OCI-M2 (cell line): ENCODE measurements around the gene COPZ2.
A peak's percentile ranks its signal among the peaks of the same experiment; 100 is the strongest.
"Not testable (repeated sequence)": the region's sequence is repeated elsewhere in the genome, so short reads cannot be mapped to it uniquely, and the experiment has no call there.

Source experiments
- DNase-seq: peaks from one replicate; lab custom pipeline; 2025; ENCODE audit not compliant: unreplicated experiment; lab: John Stamatoyannopoulos, UW

The COPZ2 gene

DNA sequence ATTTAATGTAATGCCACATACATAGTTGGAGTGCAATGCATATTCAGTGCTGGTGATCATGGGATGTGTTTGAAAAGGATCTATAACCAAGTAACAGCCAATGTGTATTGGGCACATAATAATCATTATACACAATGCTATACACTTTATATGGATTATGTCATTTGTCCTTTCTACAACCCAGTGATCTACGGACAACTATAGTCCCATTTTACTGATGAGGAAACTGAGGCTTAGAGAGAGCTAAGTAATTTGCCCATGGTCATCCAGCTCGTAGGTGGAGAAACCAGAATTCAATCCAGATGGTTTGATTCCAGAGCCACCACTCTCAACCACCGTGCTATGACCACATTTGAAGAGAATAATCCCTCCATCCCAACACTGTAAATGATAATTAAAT is 27.4 kb downstream of the COPZ2 start:
- no peak for DNase-seq

- DNase-seq, result no peak
Measured at GRCh38 chr17:48006936-48007709, 30.5 kb downstream of the COPZ2 start.

DNA sequence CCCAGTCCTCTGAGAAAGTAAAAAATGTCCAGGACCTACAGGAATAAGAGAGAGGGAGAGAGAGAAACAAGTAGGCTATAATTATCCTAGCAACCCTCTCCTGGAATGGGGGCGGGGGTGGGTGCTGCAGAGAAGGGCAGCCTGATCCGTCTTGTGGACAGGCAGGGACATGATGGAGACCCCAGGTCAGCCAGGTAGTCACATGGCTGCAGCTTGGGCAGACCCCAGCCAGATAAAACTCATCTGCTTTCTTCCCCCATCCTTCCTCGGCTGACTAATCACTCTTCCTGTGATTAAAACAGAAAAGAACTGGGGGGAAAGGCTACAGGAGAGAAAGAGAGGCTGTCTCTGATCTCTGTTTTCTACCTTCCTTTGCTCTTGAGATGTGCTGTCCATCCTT is 32.6 kb downstream of the COPZ2 start:
- no peak for DNase-seq

DNA sequence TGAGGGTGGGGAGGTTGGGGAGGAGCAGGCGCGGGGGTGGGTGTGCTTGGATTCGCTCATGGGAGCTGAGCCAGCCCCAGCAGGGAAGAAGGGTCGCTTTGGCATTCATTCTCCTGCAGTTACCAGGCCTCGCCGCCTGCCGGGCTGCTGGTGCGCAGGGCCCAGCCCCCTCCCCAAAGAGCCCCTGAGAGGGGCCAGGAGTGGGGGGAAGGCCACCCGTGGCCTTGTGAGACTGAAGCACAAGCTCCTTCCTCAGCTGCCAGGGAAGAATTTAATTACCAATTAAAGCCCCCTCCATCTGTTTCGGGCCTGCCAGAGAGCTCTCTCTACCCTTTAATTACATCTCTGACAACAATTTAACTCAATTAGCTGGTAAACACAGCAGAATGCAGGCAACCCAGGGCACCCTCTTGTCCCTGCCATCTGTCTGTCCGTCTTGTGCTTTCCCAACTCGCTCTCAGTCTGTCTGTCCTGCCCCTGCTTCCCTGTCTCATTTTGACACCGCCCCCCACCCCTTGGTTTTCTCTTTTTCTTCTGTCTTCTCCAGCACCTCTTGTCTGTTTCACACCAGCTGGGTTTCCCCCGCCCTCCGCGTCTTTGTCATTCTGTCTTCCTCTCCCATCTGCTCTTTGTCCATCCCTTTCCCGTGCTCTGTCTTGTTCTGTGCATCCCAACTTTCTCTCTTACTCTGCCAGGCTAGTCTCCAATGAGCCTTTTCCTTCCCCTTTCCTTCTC is 34.0 kb downstream of the COPZ2 start:
- no peak for DNase-seq

DNA sequence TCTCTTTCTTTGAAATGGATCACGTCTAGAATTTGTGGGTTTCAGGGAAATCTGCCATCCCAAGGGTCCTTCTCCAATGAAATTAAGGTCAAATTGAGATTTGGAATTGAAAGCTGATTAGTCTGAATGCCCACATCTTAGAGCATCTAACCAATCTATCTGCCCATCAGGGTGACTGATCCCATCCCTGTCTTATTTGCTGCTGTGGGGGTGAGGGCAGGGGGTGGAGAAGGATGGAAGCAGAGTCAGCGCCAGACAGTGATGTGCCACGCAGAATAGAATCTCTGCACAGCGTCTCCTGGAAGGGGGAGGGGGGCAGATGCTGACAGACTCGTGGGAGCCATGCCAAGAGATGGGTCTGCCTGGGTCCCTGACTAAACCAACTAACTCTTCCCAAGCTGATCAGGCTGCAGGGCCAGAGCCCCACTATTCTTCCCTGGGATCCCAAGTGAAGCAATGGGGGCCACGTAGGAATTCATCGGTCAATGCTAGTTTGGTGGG is 34.6 kb downstream of the COPZ2 start:
- DNase-seq, result no peak

GRCh38 chr17:48002266-48002915 is 35.2 kb downstream of the COPZ2 start:
- DNase-seq, result peak; percentile 36

DNA sequence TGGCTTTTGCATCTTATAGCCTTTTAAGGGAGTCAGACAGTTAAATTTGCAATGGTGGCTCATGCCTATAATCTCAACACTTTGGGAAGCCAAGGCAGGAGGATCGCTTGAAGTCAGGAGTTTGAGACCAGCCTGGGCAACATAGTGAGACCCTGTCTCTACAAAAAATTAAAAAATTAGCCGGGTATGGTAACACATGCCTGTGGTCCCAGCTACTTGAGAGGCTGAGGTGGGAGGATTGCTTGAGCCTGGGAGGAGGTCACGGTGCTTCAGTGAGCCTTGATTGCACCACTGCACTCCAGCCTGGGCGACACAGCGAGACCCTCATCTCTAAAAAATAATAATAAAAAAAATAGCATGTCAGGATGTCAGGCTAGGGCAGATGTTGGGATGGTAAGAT is 35.9 kb downstream of the COPZ2 start:
- DNase-seq, result not testable (repeated sequence)

DNA sequence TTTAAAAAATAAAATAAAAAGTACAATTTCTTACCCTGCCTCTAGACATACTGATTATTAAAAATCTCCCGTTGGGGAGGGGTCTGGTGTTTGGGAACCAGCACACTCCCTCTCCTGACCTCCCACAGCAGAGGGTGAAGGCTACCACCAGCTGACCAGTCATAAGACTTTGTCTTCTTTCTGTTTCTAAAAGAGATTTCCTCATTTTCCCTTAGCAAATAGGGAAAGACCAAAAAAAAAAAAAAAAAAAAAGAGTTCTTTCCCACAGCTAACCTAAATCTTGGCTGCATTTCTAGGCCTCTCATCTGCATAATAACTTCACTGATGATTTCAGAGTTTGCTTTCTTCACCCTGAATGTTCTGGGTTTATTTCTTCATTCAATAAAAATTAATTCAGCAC is 36.4 kb downstream of the COPZ2 start:
- DNase-seq, result no peak

- DNase-seq, result no peak
Measured at GRCh38 chr17:47999582-47999981, 38.0 kb downstream of the COPZ2 start.

- DNase-seq, result no peak
Measured at GRCh38 chr17:47998044-47998443, 39.6 kb downstream of the COPZ2 start.

DNA sequence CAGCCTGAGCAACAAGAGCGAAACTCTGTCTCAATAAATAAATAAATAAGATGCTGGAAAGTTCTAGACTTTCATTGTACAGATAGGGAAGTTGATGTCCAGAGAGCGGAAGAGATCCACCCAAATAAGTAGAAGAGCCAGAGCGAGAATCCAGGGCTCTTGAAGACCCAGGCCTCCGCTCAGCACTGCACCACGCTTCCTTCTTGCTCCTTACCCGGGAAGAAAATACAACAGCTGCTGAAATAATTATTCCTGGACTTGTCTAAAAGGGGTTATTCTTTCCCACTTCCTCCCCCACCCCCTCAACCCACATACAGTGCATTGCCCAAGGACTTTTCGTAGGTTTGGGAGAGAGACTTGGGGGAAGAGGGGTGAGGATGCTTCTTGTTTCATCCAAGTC is 40.0 kb downstream of the COPZ2 start:
- no peak for DNase-seq

DNA sequence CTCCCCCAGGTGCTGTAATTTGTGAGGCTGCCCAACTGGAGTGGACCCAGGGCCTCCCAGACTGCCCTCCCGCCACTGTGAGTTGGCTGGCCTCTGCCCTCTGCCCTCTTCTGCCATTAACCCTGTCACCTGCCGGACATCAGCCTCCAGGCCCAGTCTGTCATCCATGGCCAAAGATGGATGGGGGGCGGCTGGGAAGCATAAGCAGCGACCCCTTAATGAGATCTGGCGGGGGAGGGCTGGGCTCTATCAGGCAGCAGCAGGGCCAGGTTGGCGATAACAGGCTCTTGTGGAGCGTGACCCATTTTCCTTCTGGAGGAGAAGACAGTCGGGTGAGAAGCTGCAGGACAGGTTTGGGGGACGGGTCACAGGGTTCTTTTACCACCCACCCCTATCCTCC is 41.4 kb downstream of the COPZ2 start:
- no peak for DNase-seq

DNA sequence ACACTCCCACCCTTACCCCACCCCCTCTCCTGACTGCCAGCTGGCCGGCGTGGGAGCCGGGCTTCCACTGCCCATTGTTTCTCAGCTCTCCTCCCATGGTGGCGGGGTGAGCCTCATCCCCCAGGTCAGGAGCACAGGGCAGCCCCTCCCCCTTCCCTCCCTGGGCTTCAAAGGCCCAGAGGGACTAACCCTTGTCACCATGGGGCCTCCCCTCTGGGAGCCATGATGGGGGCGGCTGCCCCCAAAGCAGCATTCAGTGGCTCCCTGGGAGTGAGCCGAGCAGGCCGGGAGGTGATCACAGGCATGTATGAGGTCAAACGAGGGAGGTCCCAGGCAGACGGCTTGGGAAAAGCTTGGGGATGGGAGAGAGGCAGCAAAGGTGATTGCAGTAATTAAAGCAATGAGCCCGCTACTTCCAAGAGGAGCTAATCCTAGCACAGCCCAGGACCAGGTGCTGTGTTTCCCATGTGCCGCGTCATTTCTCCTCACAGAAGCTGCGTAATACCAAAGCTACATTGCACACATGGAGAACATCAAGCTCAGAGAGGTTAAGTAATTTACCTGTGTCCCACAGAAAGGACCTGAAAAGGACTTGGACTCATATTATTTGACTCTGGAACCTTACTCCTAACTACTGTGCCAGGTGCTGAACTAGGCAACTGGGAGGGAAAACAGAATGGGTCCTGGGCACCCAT is 42.2 kb downstream of the COPZ2 start:
- DNase-seq, result no peak

- no peak for DNase-seq
Measured at GRCh38 chr17:47994724-47995123, 42.9 kb downstream of the COPZ2 start.

DNA sequence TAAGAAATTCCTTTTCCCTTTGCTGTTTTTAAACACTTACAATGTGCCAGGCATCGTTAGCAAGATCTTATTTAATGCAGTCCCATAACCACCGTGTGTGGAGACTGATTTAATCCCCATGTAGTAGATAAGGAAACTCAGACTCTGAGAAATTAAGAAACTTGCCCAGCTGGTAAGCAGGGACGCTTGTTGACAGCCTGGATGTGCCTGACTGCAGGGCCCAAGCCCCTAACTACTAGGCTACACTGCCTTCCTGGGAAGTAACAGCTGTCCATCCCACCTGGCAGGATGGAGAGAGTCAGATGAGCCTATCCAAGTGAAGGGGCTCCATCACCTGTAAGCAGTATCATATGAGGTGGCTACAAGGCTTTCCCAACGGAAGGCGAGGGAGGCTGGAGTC is 43.6 kb downstream of the COPZ2 start:
- no peak for DNase-seq

DNA sequence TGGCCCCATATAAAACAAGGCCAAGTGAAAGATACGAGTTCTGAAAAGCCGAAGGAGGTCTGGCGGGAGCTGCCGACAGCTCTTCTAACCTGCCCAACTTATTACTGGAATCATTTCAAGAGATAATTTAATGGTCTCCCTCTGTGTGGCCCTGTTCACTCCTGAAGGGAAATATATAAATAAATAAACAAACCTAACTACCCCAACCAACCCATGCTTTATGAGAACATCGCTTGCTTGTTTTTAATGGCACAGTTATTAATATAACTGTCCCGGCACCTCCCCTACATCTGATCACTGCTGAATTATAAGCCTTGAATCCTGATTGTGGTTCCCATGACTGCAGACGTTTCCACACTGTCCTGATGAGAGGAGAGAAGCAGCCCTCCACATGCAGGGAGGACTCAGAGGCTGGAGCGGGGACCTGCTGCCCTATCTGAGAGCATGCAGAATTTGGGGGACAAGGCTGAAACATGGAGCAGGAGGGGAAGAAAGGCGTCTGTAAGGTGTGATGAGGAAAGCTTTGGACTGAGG is 44.5 kb downstream of the COPZ2 start:
- DNase-seq, result no peak

- no peak for DNase-seq
Measured at GRCh38 chr17:47992216-47992615, 45.4 kb downstream of the COPZ2 start.

GRCh38 chr17:47990962-47991731 is 46.5 kb downstream of the COPZ2 start:
- no peak for DNase-seq

GRCh38 chr17:47989700-47990099 is 47.9 kb downstream of the COPZ2 start:
- DNase-seq, result no peak

GRCh38 chr17:47989159-47989558 is 48.4 kb downstream of the COPZ2 start:
- DNase-seq, result no peak
